Hepatocyte (in vitro differentiated cells): Measurements from ENCODE around the gene ARHGAP42. TPM values are rescaled to one million over a fixed set of nuclear protein-coding genes. Genes with fewer than 3 reads are reported as not detected.

ENCODE experiments used
- DNase-seq: peaks from one replicate; pipeline ENCODE4 v3.0.0-alpha.2; 2016; ENCODE audit warnings: low spot score
- H2AFZ ChIP-seq: fragments of 200-600 bp; sonication (generic); 2 replicates; pipeline ENCODE4 v1.6.0; 2016; ENCODE audit warnings: antibody characterized with exemption, mild to moderate bottlenecking
- H3K27ac ChIP-seq: fragments of 200-600 bp; sonication (generic); 2 replicates; pipeline ENCODE4 v1.5.1; 2016; ENCODE audit warnings: mild to moderate bottlenecking
- H3K27me3 ChIP-seq: fragments of 200-600 bp; sonication (generic); 2 replicates; pipeline ENCODE4 v1.6.1; 2016
- H3K36me3 ChIP-seq: fragments of 200-600 bp; sonication (generic); replicated peaks from 2 replicates; pipeline ENCODE4 v1.5.1; 2016; ENCODE audit warnings: low read depth; ENCODE audit not compliant: insufficient read depth
- H3K4me1 ChIP-seq: fragments of 200-600 bp; sonication (generic); 2 replicates; pipeline ENCODE4 v1.5.1; 2016; ENCODE audit warnings: mild to moderate bottlenecking, moderate library complexity; ENCODE audit not compliant: insufficient read depth
- H3K4me2 ChIP-seq: fragments of 200-600 bp; sonication (generic); 2 replicates; pipeline ENCODE4 v1.6.0; 2016
- H3K4me3 ChIP-seq: fragments of 200-600 bp; sonication (generic); 2 replicates; pipeline ENCODE4 v1.5.1; 2016; ENCODE audit warnings: mild to moderate bottlenecking
- H3K79me2 ChIP-seq: fragments of 200-600 bp; sonication (generic); 2 replicates; pipeline ENCODE4 v1.6.0; 2017; ENCODE audit warnings: mild to moderate bottlenecking
- H3K9me2 ChIP-seq: fragments of 200-600 bp; sonication (generic); replicated peaks from 2 replicates; pipeline ENCODE4 v1.6.0; 2017; ENCODE audit warnings: mild to moderate bottlenecking; ENCODE audit not compliant: insufficient read depth
- H3K9me3 ChIP-seq: fragments of 200-600 bp; sonication (generic); 2 replicates; pipeline ENCODE4 v1.5.1; 2016; ENCODE audit warnings: low read depth, mild to moderate bottlenecking
- H4K20me1 ChIP-seq: fragments of 200-600 bp; sonication (generic); 2 replicates; pipeline ENCODE4 v1.6.0; 2016; ENCODE audit warnings: mild to moderate bottlenecking; ENCODE audit not compliant: insufficient read depth, poor library complexity, severe bottlenecking
- CTCF ChIP-seq: fragments of 200-600 bp; sonication (generic); IDR thresholded peaks from 2 replicates; pipeline ENCODE4 v1.5.1; 2016; ENCODE audit warnings: antibody characterized with exemption, mild to moderate bottlenecking; ENCODE audit not compliant: poor library complexity
- EZH2 ChIP-seq: fragments of 200-600 bp; sonication (generic); IDR thresholded peaks from 2 replicates; pipeline ENCODE4 v1.6.1; 2016; ENCODE audit warnings: antibody characterized with exemption, mild to moderate bottlenecking, borderline replicate concordance
- EZH2phosphoT487 ChIP-seq: fragments of 200-600 bp; sonication (generic); IDR thresholded peaks from one replicate; pipeline ENCODE4 v1.6.1; 2018; ENCODE audit warnings: antibody characterized with exemption, mild to moderate bottlenecking, low read depth, moderate library complexity; ENCODE audit not compliant: unreplicated experiment, severe bottlenecking
- WGBS: methylation state at CpG from one replicate; pipeline ENCODE4 v1.1.6; 2016; ENCODE audit warnings: low lambda C conversion rate; ENCODE audit errors: missing lambda C conversion rate; 5-methylcytosine and 5-hydroxymethylcytosine counted together
- polyA plus RNA-seq: library from polyadenylated mRNA; unstranded; fragments of >200 nt; fragmentation: Nextera tagmentation; extraction: Ambion mirVana; gene quantifications from 2 replicates; pipeline ENCODE4 v1.2.1, GENCODE V29; 2016
- total RNA-seq: library from RNA; depleted of rRNA; stranded (reverse); fragments of >200 nt; gene quantifications from 2 replicates; pipeline ENCODE4 v1.2.3, GENCODE V29; 2014

Gene ARHGAP42
- total and polyA plus RNA-seq, 2 experiments from 2014 or later, result 8.7 to 26.5 TPM

- no peaks in the 10 kb centered on the region for H3K27me3 ChIP-seq
- WGBS, result 15% methylated on average over 4 of the region's 4 CpGs
- peak overlapping the region; percentile 63 for H3K4me2 ChIP-seq
- peak; percentile 49 for DNase-seq
- H3K9me2 ChIP-seq, result no peaks in the 10 kb centered on the region
- H4K20me1 ChIP-seq, result no peaks in the 10 kb centered on the region
- no peak overlapping the region for H2AFZ ChIP-seq
- peak overlapping the region; percentile 62 for H3K27ac ChIP-seq
- H3K79me2 ChIP-seq, result peaks cover 5% of the 10 kb centered on the region
- no peaks in the 10 kb centered on the region for H3K9me3 ChIP-seq
- H3K4me3 ChIP-seq, result no peak overlapping the region
- TF ChIP-seq EZH2 (no peak), EZH2phosphoT487 (no peak), CTCF (no peak)
- peaks cover 30% of the 10 kb centered on the region for H3K4me1 ChIP-seq
- no peaks in the 10 kb centered on the region for H3K36me3 ChIP-seq
Observed at GRCh38 chr11:100849009-100849900, 162.2 kb downstream of the ARHGAP42 start.

DNA sequence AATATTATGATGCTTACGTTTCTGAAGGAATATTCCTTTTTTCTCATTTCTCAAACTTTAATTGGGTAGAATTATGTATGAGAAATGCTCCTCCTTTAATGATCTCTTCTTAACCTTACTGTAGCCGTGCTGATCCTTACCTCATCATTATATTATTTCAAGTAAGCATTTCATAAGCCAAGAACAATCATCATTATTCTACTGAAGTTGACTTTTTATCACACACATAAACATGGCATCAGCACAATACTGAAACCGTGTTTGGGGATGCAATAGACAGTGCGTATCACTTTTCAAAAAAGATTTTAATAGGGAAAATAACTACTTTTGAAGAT, 162.8 kb downstream of the ARHGAP42 start:
- no peak for DNase-seq
- Histone ChIP-seq H3K4me1 (peaks cover 30% of the 10 kb centered on the region), H3K4me2 (peak overlapping the region; percentile 63), H3K9me2 (no peaks in the 10 kb centered on the region), H3K9me3 (no peaks in the 10 kb centered on the region), H3K36me3 (no peaks in the 10 kb centered on the region), H3K4me3 (no peak overlapping the region), H2AFZ (no peak overlapping the region), H3K27ac (peak overlapping the region; percentile 62), H3K79me2 (peaks cover 8% of the 10 kb centered on the region), H3K27me3 (no peaks in the 10 kb centered on the region), H4K20me1 (no peaks in the 10 kb centered on the region)
- TF ChIP-seq EZH2 (no peak), CTCF (no peak), EZH2phosphoT487 (no peak)
- 54% methylated on average over 4 of the region's 4 CpGs for WGBS

- Histone ChIP-seq H3K9me3 (no peaks in the 10 kb centered on the region), H3K27me3 (no peaks in the 10 kb centered on the region), H3K4me3 (no peak overlapping the region), H3K9me2 (no peaks in the 10 kb centered on the region), H3K4me1 (peaks cover 30% of the 10 kb centered on the region), H3K79me2 (peaks cover 11% of the 10 kb centered on the region), H4K20me1 (no peaks in the 10 kb centered on the region), H2AFZ (no peak overlapping the region), H3K4me2 (no peak overlapping the region), H3K27ac (no peak overlapping the region), H3K36me3 (no peaks in the 10 kb centered on the region)
- DNase-seq, result no peak
- 95% methylated on average over 4 of the region's 4 CpGs for WGBS
- TF ChIP-seq EZH2phosphoT487, result no peak
- no peak for TF ChIP-seq CTCF
- TF ChIP-seq EZH2, result no peak
Observed at GRCh38 chr11:100851147-100851546, 164.1 kb downstream of the ARHGAP42 start.
